Ishikawa (cell line): ENCODE data around the gene KRTAP9-8.

ENCODE experiments used
- CEBPB ChIP-seq: IDR thresholded peaks from 2 replicates; pipeline ENCODE4 v1.6.1; 2012
- CREB1 ChIP-seq: IDR thresholded peaks from 2 replicates; pipeline ENCODE4 v1.6.1; 2012; ENCODE audit warnings: low read depth
- EGR1 ChIP-seq: IDR thresholded peaks from 2 replicates; pipeline ENCODE4 v1.6.1; 2012
- EP300 ChIP-seq: IDR thresholded peaks from 2 replicates; pipeline ENCODE4 v1.6.1; 2012; ENCODE audit warnings: borderline replicate concordance
- FOXM1 ChIP-seq: IDR thresholded peaks from 2 replicates; pipeline ENCODE4 v1.6.1; 2012; ENCODE audit warnings: low read depth, borderline replicate concordance
- MAX ChIP-seq: IDR thresholded peaks from 2 replicates; pipeline ENCODE4 v1.6.1; 2012
- RAD21 ChIP-seq: IDR thresholded peaks from 2 replicates; pipeline ENCODE4 v1.6.1; 2012; ENCODE audit warnings: low read depth
- REST ChIP-seq: IDR thresholded peaks from 2 replicates; pipeline ENCODE4 v1.6.1; 2012; ENCODE audit warnings: low read depth, mild to moderate bottlenecking
- TAF1 ChIP-seq: IDR thresholded peaks from 2 replicates; pipeline ENCODE4 v1.6.1; 2012; ENCODE audit warnings: low read depth, mild to moderate bottlenecking
- TCF12 ChIP-seq: IDR thresholded peaks from 2 replicates; pipeline ENCODE4 v1.6.1; 2012; ENCODE audit warnings: low read depth
- TEAD4 ChIP-seq: IDR thresholded peaks from 2 replicates; pipeline ENCODE4 v1.6.1; 2012
- USF1 ChIP-seq: IDR thresholded peaks from 2 replicates; pipeline ENCODE4 v1.6.1; 2012
- YY1 ChIP-seq: IDR thresholded peaks from 2 replicates; pipeline ENCODE4 v1.6.1; 2012; ENCODE audit warnings: low read depth
- ZBTB7A ChIP-seq: IDR thresholded peaks from 2 replicates; pipeline ENCODE4 v1.6.1; 2012; ENCODE audit warnings: low read depth

- TF ChIP-seq CEBPB (no peak), EP300 (no peak), TCF12 (no peak), TAF1 (no peak), REST (no peak), YY1 (no peak), MAX (no peak), RAD21 (no peak), CREB1 (no peak), EGR1 (no peak), FOXM1 (no peak), TEAD4 (no peak), USF1 (no peak), ZBTB7A (no peak)
Observed at GRCh38 chr17:41226051-41226450, 11.7 kb upstream of the KRTAP9-8 start.
